SH-SY5Y (cell line): Measurements from ENCODE around the gene CERKL.

ENCODE experiments used
- GATA2 ChIP-seq: IDR thresholded peaks from 2 replicates; pipeline ENCODE4 v1.6.1; 2011; ENCODE audit warnings: mild to moderate bottlenecking, low read depth, low read length
- GATA3 ChIP-seq: IDR thresholded peaks from 2 replicates; pipeline ENCODE4 v1.6.1; 2011; ENCODE audit warnings: low read depth, mild to moderate bottlenecking, low read length, moderate library complexity

CERKL gene

GRCh38 chr2:181660181-181660580 is 3.3 kb upstream of the CERKL start:
- TF ChIP-seq GATA2 = no peak
- TF ChIP-seq GATA3 = no peak

- no peak for TF ChIP-seq GATA2
Observed at GRCh38 chr2:181658444-181658843, 1.5 kb upstream of the CERKL start.

- no peak for TF ChIP-seq GATA2
- TF ChIP-seq GATA3 = no peak
Observed at GRCh38 chr2:181657379-181657778, 474 bp upstream of the CERKL start.

GRCh38 chr2:181655519-181655918 is 1.4 kb downstream of the CERKL start:
- TF ChIP-seq GATA2 (no peak), GATA3 (no peak)

GRCh38 chr2:181649436-181649979 is 7.4 kb downstream of the CERKL start:
- TF ChIP-seq GATA3 (no peak), GATA2 (no peak)

- TF ChIP-seq GATA3 (no peak), GATA2 (no peak)
Observed at GRCh38 chr2:181648478-181649155, 8.3 kb downstream of the CERKL start.

GRCh38 chr2:181646415-181646987 is 10.4 kb downstream of the CERKL start:
- TF ChIP-seq GATA2 (no peak), GATA3 (no peak)

- TF ChIP-seq GATA2 (no peak), GATA3 (no peak)
Observed at GRCh38 chr2:181643151-181643550, 13.8 kb downstream of the CERKL start.

- TF ChIP-seq GATA3 (no peak), GATA2 (no peak)
Observed at GRCh38 chr2:181642086-181642485, 14.8 kb downstream of the CERKL start.

- TF ChIP-seq GATA2 = no peak
- TF ChIP-seq GATA3 = no peak
Observed at GRCh38 chr2:181639686-181640085, 17.2 kb downstream of the CERKL start.

GRCh38 chr2:181632733-181633401 is 24.0 kb downstream of the CERKL start:
- TF ChIP-seq GATA2 (no peak), GATA3 (no peak)

- TF ChIP-seq GATA2 (no peak), GATA3 (peak; percentile 56; the same call in 1 of the 2 replicates)
Observed at GRCh38 chr2:181628590-181629585, 28.0 kb downstream of the CERKL start.

- TF ChIP-seq GATA2 = no peak
- TF ChIP-seq GATA3 = no peak
Observed at GRCh38 chr2:181627545-181627944, 29.4 kb downstream of the CERKL start.

GRCh38 chr2:181626671-181627070 is 30.2 kb downstream of the CERKL start:
- TF ChIP-seq GATA3 = no peak
- no peak for TF ChIP-seq GATA2

- TF ChIP-seq GATA2 (no peak), GATA3 (no peak)
Observed at GRCh38 chr2:181623159-181623558, 33.7 kb downstream of the CERKL start.
